Measurements from ENCODE around the gene CELA2B.
"Not testable (repeated sequence)": the region's sequence is repeated elsewhere in the genome, so short reads cannot be mapped to it uniquely, and the experiment has no call there.

CELA2B gene

DNA sequence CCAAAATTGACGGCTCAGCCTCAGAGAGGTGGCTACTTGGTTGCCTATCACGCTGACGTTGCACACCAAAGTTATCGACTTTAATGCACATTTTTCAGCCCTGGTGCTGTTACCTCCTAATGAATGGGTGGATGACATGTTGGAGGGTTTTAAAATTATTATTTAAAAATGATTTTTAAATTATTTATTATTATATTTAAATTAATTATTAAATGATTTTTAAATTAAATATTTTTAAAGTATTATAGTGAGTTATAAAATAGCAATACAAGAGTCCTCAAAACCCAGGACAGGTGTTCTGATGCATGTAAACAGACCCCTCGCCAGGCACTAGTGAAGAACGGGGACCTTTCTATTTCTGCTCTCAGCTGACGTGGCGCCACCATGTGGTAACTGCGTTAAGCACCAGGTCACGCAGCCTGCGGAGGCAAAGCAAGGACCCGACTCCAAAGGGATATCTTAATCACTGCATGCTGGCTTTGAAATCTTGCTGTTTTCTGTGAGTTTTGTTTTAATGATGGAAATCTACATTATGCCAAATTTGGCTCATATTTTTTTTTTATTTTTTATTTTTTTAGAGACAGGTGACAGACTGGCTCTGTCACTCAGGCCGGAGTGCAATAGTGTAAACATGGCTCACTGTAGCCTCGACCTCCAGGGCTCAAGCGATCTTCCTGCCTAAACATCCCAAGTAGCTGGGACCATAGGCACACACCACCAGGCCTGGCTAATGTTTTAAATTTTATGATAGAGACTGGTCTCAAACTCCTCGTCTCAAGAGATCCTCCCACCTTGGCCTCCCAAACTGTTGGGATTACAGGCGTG, 25.5 kb downstream of the CELA2B start:
- DNase-seq (ENCODE audit: low spot score): peak; percentile 37

- DNase-seq (ENCODE audit: low spot score): no peak
These were observed 28.5 kb downstream of the CELA2B start for GRCh38 chr1:15504436-15504835.

DNA sequence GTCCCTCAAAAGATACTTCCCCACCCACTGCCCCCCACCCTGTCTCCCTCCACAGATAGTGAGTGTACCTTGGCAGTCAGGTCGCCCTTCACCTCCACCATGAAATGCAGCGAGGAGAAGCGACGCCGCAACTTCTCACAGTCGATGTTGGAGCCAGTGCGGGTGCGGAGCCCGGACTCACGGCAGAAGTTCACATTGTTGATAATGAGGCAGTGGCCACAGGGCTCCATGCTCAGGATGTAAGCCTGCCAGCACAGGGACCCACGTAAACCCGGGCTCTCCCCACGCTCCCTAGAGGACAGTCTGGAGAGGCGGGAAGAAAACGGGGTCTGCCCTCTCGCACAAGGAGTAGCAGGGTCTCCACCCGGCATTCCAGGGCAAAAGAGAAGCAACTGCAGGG, 30.9 kb downstream of the CELA2B start:
- DNase-seq (ENCODE audit: low spot score): no peak

- no peak for DNase-seq (ENCODE audit: low spot score)
These were observed 31.4 kb downstream of the CELA2B start for GRCh38 chr1:15507278-15507677.

GRCh38 chr1:15508700-15509487, 33.0 kb downstream of the CELA2B start:
- no peak for DNase-seq (ENCODE audit: low spot score)

DNA sequence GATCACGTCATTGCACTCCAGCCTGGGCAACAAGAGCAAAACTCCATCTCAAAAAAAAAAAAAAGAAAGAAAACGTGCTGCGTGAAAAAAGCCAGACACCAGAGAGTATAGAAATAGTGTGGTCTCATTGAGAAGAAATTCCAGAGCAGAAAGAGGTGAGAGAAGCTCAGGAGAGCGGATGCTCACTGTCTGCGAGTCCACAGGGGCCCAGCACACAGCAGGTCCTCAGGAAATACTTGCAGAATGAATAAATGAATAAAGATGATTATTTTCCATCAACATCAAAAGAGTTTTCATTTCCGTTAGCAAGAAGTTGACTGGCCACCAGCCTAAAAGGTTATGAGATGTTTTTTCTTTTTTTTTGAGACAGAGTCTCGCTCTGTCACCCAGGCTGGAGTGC, 33.7 kb downstream of the CELA2B start:
- DNase-seq (ENCODE audit: low spot score): no peak

DNA sequence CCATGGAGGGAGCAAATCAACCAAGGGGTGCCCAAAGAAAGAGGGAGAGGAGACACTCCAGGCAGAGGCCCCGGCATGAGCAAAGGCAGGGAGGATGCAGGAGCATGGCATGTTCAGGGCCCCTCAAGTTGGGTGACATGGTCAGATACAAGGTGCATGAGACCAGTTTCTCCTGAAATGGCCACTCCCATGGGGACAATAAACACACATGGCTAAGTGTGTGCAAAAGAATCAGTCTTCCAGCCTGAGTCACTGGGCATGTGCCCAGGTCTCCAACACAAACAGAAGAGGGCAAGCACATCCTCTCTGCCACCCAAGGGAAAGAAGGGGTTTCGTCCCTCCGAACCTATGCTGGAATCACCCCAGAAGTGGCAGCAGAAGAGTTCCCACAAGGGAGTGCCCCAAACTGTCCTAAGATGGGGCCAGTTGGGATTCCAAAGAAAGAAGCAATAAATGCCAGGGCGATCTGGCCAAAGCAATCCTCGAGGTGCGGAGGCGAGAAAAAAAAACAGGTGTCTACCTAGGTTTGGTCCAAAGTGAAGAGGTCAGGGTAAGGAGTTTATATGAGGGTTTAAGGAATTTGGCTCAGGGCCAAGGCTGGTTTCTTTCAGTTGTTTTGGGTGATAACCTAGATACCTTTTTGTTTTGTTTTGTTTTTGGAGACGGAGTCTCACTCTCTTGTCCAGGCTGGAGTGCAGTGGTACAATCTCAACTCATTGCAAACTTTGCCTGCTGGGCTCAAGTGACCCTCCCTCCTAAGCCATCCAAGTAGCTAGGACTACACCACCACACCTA, 34.9 kb downstream of the CELA2B start:
- DNase-seq (ENCODE audit: low spot score): no peak

- DNase-seq (ENCODE audit: low spot score): no peak
These were observed 37.3 kb downstream of the CELA2B start for GRCh38 chr1:15513192-15513591.

GRCh38 chr1:15513919-15514318, 38.0 kb downstream of the CELA2B start:
- no peak for DNase-seq (ENCODE audit: low spot score)

DNA sequence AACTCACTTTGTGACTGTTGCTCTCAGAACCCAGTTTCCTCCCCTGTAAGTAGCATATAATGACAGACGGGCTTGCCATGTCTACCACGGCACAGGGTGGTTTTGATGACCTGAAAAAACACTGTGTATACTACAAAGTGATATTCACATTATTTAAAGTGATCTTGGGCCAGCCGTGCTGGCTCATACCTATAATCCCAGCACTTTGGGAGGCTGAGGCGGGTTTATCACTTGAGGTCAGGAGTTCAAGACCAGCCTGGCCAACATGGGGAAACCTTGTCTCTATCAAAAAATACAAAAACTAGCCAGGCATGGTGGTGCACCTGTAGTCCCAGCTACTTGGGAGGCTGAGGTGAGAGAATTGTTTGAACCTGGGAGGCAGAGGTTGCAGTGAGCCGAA, 38.7 kb downstream of the CELA2B start:
- not testable (repeated sequence) for DNase-seq (ENCODE audit: low spot score)

GRCh38 chr1:15515022-15515663, 39.2 kb downstream of the CELA2B start:
- no peak for DNase-seq (ENCODE audit: low spot score)

DNA sequence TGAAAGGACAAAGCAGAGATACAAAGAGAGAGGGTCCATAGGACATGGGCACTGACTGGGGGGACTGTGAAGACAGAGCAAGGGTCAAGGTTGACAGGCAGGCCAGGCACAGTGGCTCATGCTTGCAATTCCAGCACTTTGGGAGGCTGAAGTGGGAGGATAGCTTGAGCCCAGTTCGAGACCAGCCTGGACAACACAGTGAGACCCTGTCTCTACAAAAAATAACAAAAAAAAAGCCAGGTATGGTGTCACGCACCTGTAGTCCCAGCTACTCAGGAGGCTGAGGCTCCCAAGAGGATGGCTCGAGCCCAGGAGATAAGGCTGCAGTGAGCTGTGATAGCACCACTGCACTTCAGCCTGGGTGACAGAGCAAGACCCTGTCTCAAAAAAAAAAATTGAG, 43.7 kb downstream of the CELA2B start:
- no peak for DNase-seq (ENCODE audit: low spot score)

DNA sequence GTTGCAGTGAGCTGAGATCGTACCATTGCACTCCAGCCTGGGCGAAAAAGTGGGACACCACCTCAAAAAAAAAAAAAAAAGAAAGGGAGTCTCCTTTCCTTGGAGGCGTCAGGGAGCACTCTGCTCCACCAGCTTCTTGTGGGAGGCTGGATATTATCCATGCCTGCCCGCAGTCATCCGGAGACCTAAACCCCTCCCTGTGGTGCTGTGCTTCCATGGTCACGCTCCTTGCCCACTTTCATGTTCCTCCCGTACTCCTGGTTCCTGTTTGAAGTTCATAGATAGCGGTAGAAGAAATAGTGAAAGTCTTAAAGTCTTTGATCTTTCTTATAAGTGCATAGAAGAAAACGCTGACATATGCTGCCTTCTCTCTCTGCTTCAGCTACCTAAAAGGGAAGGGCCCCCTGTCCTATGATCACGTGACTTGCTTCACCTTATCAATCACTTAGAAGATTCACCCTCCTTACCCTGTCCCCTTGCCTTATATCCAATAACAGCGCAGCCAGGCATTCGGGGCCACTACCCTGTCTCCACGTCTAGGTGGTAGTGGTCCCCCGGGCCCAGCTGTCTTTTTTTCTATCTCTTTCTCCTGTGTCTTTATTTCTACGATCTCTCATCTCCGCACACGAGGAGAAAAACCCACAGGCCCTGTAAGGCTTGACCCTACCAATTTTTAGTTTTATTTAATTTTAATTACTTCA, 45.5 kb downstream of the CELA2B start:
- DNase-seq (ENCODE audit: low spot score): not testable (repeated sequence)

GRCh38 chr1:15522551-15522950, 46.6 kb downstream of the CELA2B start:
- no peak for DNase-seq (ENCODE audit: low spot score)

GRCh38 chr1:15523104-15524020, 47.5 kb downstream of the CELA2B start:
- DNase-seq (ENCODE audit: low spot score): peak; percentile 56

- DNase-seq (ENCODE audit: low spot score): no peak
These were observed 48.0 kb downstream of the CELA2B start, which contains the start of gene CASP9 for GRCh38 chr1:15524021-15524282. CASP9 (minus strand) TSS chr1:15524215; CDS start chr1:15524200, 15 bp downstream.

DNA sequence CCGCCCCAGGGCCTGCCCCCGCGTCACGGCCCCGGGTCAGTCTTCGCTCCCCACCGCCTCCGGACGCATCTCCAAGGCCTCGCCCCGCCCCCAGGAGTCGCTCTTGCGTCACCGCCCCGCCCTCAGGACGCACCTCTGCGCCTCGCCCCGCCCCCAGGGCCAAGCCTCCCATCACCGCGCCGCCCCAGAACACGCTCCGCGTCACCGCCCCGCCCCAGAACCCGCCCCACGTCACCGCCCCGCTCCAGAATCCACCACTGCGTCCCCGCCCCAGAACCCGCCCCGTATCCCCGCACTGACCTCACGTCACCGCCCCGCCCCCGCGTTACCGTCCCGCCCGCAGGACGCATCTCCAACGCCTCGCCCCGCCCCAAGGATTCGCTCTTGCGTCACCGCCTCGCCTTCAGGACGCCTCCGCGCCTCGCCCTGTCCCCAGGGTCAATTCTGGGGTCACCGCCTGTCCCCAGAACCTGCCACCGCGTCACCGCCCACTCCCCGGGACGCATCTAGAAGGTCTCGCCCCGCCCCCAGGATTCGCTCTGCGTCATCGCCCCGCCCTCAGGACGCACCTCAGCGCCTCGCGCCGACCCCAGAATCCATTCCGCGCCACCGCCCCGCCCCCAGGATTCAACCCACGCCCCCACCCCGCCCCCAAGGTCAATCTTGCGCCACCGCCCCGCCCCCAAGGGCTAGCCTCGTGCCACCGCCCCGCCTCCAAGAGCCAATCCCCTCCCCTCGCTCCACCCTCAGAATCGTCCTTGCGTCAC, 48.6 kb downstream of the CELA2B start:
- peak; percentile 99 for DNase-seq (ENCODE audit: low spot score)

- DNase-seq (ENCODE audit: low spot score): peak; percentile 34
These were observed 49.4 kb downstream of the CELA2B start for GRCh38 chr1:15525050-15526020.

All from cerebellar cortex (tissue), 1 donor.